K562 (cell line): ENCODE results near the gene GLIS1. TPM values are rescaled to one million over a fixed set of nuclear protein-coding genes. Genes with fewer than 3 reads are reported as not detected.

Experiments used
- CBX8 ChIP-seq: fragments of 200-600 bp; sonication (generic); IDR thresholded peaks from 2 replicates; pipeline ENCODE4 v1.6.1; 2012; ENCODE audit warnings: borderline replicate concordance, mixed run types, low read depth, mild to moderate bottlenecking, moderate library complexity, mixed read lengths, low read length, control low read depth, inconsistent platforms; ENCODE audit not compliant: poor library complexity, severe bottlenecking; ENCODE audit errors: extremely low read depth
- CHCHD3 ChIP-seq: fragments of 250-450 bp; sonication (Bioruptor Pico); IDR thresholded peaks from 2 replicates; pipeline ENCODE4 v2.1.2; 2022; ENCODE audit warnings: mild to moderate bottlenecking
- CSDE1 ChIP-seq, 2 experiments: fragments of 450-650 bp; IDR thresholded peaks; 2 replicates each; pipeline ENCODE4 v1.6.1; 2016; ENCODE audit warnings: mild to moderate bottlenecking in 1 of 2
- FOSL1 ChIP-seq: fragments of 200-800 bp; sonication (Bioruptor generic); conservative IDR thresholded peaks from 2 replicates; pipeline ENCODE4 v1.6.1; 2016; ENCODE audit warnings: missing genetic modification characterization, missing compliant biosample characterization
- L3MBTL2 ChIP-seq: fragments of 450-650 bp; IDR thresholded peaks from 2 replicates; pipeline ENCODE4 v1.6.1; 2016; ENCODE audit warnings: mild to moderate bottlenecking, moderate library complexity
- SMARCA5 ChIP-seq: fragments of 450-650 bp; IDR thresholded peaks from 2 replicates; pipeline ENCODE4 v1.6.1; 2016
- TAF1 ChIP-seq: IDR thresholded peaks from 2 replicates; pipeline ENCODE4 v1.6.1; 2011; ENCODE audit warnings: mild to moderate bottlenecking, low read length, moderate library complexity; ENCODE audit not compliant: insufficient read depth, control insufficient read depth, severe bottlenecking; ENCODE audit errors: extremely low read depth
- TCF3 ChIP-seq: sonication (generic); formaldehyde crosslinking; IDR thresholded peaks from 2 replicates; pipeline ENCODE4 v1.4.0; 2020; ENCODE audit warnings: mild to moderate bottlenecking, missing genetic modification reagents
- THRAP3 ChIP-seq: fragments of 450-650 bp; IDR thresholded peaks from 2 replicates; pipeline ENCODE4 v1.6.1; 2016; ENCODE audit warnings: mild to moderate bottlenecking, inconsistent platforms, borderline replicate concordance
- ZBTB26 ChIP-seq: fragments of 450-650 bp; formaldehyde crosslinking; IDR thresholded peaks from 2 replicates; pipeline ENCODE4 v1.4.0; 2022; ENCODE audit warnings: missing genetic modification characterization
- ZNF121 ChIP-seq: sonication (generic); formaldehyde crosslinking; conservative IDR thresholded peaks from 2 replicates; pipeline ENCODE4 v1.8.0; 2022; ENCODE audit warnings: missing genetic modification reagents
- ZNF318 ChIP-seq, 2 experiments: fragments of 450-650 bp; IDR thresholded peaks; 2 replicates each; pipeline ENCODE4 v1.6.1; 2016; ENCODE audit warnings: mild to moderate bottlenecking in 2 of 2, borderline replicate concordance in 1 of 2, low read depth in 1 of 2, moderate library complexity in 1 of 2
- ZNF551 ChIP-seq: fragments of 250-450 bp; sonication (Bioruptor Pico); IDR thresholded peaks from 2 replicates; pipeline ENCODE4 v1.5.0; 2021; ENCODE audit warnings: mild to moderate bottlenecking, moderate library complexity
- ZNF589 ChIP-seq: fragments of 200-800 bp; sonication (Bioruptor generic); IDR thresholded peaks from 2 replicates; pipeline ENCODE4 v1.6.1; 2016; ENCODE audit warnings: low read depth, missing genetic modification characterization, missing compliant biosample characterization
- polyA plus RNA-seq, 8 experiments: library from polyadenylated mRNA; depleted of rRNA in 4 of 8; stranded (reverse) in 5 of 8; unstranded in 3 of 8; fragments of >200 nt; fragmentation: Nextera tagmentation in 2 of 8; fragmentation: Illumina TruSeq in 1 of 8; extraction: Ambion mirVana in 2 of 8; extraction: Trizol in 1 of 8; gene quantifications; 2 replicates each; pipeline versions ENCODE4 v1.2.1 to v1.2.3, GENCODE V29; 2011 to 2014; ENCODE audit warnings: inconsistent platforms in 1 of 8, missing spikeins in 1 of 8
- total RNA-seq, 7 experiments: library from RNA; depleted of rRNA in 6 of 7; stranded (reverse); fragments of >200 nt in 6 of 7; fragmentation: Illumina TruSeq in 2 of 7; extraction: Trizol in 2 of 7; gene quantifications; 2 replicates each; pipeline versions ENCODE4 v1.2.1 to v1.2.3, GENCODE V29; 2011 to 2021; ENCODE audit warnings: low replicate concordance in 1 of 7
- TF ChIP-seq, protein P1 (sequence below): fragments of 250-450 bp; sonication (Bioruptor Pico); IDR thresholded peaks from 2 replicates; pipeline ENCODE4 v1.6.1; 2021; ENCODE audit warnings: mild to moderate bottlenecking
- TF ChIP-seq, protein P2 (sequence below): fragments of 450-650 bp; formaldehyde crosslinking; IDR thresholded peaks from 2 replicates; pipeline ENCODE4 v1.4.0; 2022; ENCODE audit warnings: missing genetic modification characterization

Gene GLIS1
- total and polyA plus RNA-seq, 9 of the 15 experiments (the other 6 are each of a cell fraction or from before 2014, with no cell fraction given): not detected

- TF ChIP-seq ZBTB26 (CRISPR knock-in tag) (no peak), ZNF551 (CRISPR knock-in tag) (no peak), TAF1 (no peak), ZNF318 (IDR thresholded peaks at IDR 0.05; ENCODE audit: borderline replicate concordance in 1 of 2, low read depth in 1 of 2) (no peak), CHCHD3 (CRISPR knock-in tag) (no peak), TCF3 (CRISPR knock-in tag) (no peak), CSDE1 (IDR thresholded peaks at IDR 0.05) (no peak), ZNF589 (CRISPR knock-in tag) (no peak), L3MBTL2 (peak; percentile 39; the same call in 1 of the 2 replicates), CBX8 (no peak), SMARCA5 (no peak), THRAP3 (no peak), ZNF121 (CRISPR knock-in tag) (no peak), FOSL1 (tag) (no peak)
- TF ChIP-seq, protein P1, sequence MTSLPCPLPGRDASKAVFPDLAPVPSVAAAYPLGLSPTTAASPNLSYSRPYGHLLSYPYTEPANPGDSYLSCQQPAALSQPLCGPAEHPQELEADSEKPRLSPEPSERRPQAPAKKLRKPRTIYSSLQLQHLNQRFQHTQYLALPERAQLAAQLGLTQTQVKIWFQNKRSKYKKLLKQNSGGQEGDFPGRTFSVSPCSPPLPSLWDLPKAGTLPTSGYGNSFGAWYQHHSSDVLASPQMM (CRISPR knock-in tag): no peak
- TF ChIP-seq, protein P2, sequence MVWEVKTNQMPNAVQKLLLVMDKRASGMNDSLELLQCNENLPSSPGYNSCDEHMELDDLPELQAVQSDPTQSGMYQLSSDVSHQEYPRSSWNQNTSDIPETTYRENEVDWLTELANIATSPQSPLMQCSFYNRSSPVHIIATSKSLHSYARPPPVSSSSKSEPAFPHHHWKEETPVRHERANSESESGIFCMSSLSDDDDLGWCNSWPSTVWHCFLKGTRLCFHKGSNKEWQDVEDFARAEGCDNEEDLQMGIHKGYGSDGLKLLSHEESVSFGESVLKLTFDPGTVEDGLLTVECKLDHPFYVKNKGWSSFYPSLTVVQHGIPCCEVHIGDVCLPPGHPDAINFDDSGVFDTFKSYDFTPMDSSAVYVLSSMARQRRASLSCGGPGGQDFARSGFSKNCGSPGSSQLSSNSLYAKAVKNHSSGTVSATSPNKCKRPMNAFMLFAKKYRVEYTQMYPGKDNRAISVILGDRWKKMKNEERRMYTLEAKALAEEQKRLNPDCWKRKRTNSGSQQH (CRISPR knock-in tag): no peak
Observed at GRCh38 chr1:53470155-53470554, 268.8 kb downstream of the GLIS1 start (continued).
